ENCODE results near the gene RBMS3.
A peak's percentile ranks its signal among the peaks of the same experiment; 100 is the strongest.
"Not testable (repeated sequence)": the region's sequence is repeated elsewhere in the genome, so short reads cannot be mapped to it uniquely, and the experiment has no call there.

Gene RBMS3

DNA sequence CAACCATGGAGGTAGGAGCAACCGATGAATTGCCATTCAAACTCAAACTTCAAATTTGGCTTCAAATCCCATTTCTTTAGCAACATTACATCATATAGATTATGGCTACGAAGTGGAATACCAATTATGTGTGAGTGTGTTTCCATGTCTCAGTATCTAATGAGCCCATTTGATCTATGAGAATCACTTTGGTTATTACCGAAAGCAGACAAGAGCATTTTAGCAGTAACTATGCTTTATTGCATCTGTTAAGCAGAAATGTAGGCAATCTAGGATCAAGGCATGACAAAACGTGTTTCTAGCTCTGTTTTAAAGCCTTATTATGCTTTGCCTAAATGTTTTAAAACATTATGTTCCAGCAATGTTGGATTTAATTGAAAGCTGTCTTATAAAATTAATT, 743.6 kb downstream of the RBMS3 start:
- no peak for DNase-seq (ENCODE audit: low read depth)

DNA sequence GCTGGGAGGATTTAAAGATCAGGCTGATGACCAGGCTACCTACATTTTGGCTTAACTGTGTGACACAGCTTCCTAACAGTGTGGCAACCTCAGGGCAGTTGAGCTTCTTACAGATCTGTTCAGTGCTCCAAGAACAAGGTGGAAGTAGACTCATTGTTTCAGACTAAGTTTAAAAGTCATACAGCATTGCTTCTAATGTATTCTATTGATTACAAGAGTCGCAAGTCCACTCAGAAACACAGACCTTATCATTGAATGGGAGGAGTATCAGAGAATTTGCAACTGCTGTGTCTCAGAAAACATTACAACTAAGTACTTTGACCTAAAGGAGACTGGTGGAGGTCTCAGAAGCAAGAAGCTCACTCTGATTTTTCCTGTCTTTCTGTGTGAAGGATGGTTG, 746.0 kb downstream of the RBMS3 start:
- no peak for DNase-seq (ENCODE audit: low read depth)

DNA sequence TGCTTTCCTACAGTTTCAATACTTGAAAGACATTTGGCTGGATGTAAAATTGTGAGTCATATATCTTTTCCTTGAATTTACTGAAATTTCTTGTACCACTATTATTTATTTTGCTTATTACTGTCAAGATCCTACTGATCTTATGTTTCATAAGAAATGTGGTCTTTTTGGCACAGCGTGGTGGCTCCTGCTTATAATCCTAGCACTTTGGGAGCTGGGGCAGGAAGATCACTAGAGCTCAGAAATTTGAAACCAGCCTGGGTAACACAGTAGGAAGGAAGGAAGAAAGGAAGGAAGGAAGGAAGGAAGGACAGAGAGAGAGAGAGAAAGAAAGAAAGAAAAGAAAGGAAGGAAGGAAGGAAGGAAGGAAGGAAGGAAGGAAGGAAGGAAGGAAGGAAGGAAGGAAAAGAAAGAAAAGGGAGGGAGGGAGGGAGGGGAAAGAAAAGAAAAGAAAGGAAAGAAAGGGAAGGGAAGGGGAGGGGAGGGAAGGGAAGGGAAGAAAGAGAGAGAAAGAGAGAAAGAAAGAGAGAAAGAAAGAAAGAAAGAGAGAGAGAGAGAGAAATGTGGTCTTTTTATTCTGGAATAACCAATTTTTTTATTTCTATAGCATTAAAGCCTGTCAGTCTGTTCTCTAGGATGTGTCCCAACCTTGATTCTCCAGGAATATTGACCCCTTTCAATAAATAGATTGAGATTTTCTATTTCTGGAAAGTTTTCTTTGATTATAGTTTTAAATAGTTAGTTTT, 753.5 kb downstream of the RBMS3 start:
- DNase-seq (ENCODE audit: low read depth) = no peak

- DNase-seq (ENCODE audit: low read depth) = no peak
Observed at GRCh38 chr3:30035935-30036567, 755.2 kb downstream of the RBMS3 start.

DNA sequence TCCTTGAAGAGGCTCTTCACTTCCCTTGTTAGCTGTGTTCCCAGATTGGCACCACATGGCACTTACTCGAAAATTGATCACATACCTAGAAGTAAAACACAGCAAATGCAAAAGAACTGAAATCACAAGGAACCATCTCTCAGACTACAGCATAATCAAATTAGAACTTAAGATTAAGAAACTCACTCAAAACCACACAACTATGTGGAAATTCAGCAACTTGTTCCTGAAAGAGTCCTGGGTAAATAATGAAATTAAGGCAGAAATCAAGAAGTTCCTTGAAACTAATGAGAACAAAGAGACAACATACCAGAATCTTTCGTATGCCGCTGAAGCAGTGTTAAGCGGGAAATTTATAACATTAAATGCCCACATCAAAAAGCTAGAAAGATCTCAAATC, 759.3 kb downstream of the RBMS3 start:
- no peak for DNase-seq (ENCODE audit: low read depth)

GRCh38 chr3:30041481-30041880, 760.6 kb downstream of the RBMS3 start:
- DNase-seq (ENCODE audit: low read depth) = not testable (repeated sequence)

DNA sequence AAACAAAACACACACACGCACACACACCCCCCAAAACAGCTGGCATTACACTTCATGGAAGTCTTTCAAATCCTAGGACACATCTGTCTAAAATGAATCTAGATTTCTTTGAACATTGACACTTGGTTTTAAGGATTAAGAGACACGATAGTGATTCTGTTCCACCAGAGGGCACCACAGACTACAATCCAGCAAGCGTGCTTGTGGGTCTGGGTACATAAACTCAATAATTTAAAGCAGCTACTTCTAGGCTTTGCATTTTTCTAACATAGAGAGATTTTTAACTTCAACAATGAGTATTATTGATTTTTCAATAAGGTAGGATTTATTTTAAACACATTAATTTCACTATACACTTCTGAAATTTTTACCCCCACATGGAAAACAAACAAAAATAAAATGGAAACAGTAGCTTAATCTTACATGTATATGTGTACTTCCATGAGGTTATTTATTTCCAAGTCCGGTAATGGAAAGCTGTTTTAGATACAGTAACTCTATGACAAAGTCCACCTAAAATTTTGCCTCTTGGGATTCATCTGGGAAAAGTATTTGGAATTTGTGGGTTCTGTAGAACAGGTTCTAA, 761.5 kb downstream of the RBMS3 start:
- peak; percentile 42 for DNase-seq (ENCODE audit: low read depth)

GRCh38 chr3:30042916-30043555, 762.2 kb downstream of the RBMS3 start:
- DNase-seq (ENCODE audit: low read depth) = no peak

DNA sequence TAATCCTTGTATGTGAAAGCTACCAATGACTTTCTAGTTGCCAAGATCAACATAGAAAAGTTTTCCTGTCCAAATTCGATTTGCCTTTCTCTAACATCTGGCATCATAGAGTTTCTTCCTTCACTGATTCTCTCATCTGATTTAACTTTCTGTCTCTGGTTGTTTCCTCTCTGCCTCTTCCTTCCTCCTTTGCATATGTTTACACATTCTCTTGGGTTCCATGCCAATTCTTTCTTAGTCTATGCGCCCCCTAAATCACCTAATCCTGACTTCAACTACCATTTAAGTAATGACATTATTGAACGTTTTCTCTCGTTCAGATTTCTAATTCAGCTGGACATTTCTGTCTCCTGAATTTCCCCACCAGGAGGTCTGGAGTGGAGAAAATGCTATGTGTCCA, 763.6 kb downstream of the RBMS3 start:
- DNase-seq (ENCODE audit: low read depth) = no peak

GRCh38 chr3:30048431-30048830, 767.6 kb downstream of the RBMS3 start:
- DNase-seq (ENCODE audit: low read depth) = no peak

GRCh38 chr3:30050116-30050515, 769.2 kb downstream of the RBMS3 start:
- not testable (repeated sequence) for DNase-seq (ENCODE audit: low read depth)

GRCh38 chr3:30059240-30059639, 778.4 kb downstream of the RBMS3 start:
- no peak for DNase-seq (ENCODE audit: low read depth)
